CD4-positive, alpha-beta T cell (primary cell): ENCODE measurements around the gene SRMS. TPM values are rescaled to one million over a fixed set of nuclear protein-coding genes. Genes with fewer than 3 reads are reported as not detected.

Experiments
- ATAC-seq: fragments of 200-7000 bp; cut with Tn5 transposase; one replicate; pipeline ENCODE4 v1.10.0; 2022; ENCODE audit warnings: mild to moderate bottlenecking; ENCODE audit not compliant: poor library complexity
- CTCF ChIA-PET: fragments of 350-600 bp; sonication (Branson Sonifier 250); formaldehyde crosslinking; loops from one replicate; lab custom pipeline; 2021; ENCODE audit warnings: antibody characterized with exemption, inconsistent platforms; lab: Charles Lee
- POLR2A ChIA-PET: fragments of 350-600 bp; sonication (Branson Sonifier 250); formaldehyde crosslinking; loops from one replicate; lab custom pipeline; 2021; ENCODE audit warnings: antibody characterized with exemption, inconsistent platforms; lab: Charles Lee
- DNase-seq, 14 experiments: peaks; one replicate each; pipeline ENCODE4 v3.0.0-alpha.2; 2013 to 2020; ENCODE audit warnings: mixed read lengths in 2 of 14
- H3K27ac ChIP-seq, 2 donors: one replicate each; pipeline versions ENCODE4 v1.5.1 to v1.7.0; 2013; ENCODE audit warnings: low read length in 2 of 2, low read depth in 1 of 2, mild to moderate bottlenecking in 1 of 2
- H3K27me3 ChIP-seq, 2 experiments: 1 replicate in 1 of 2; 2 replicates in 1 of 2; pipeline versions ENCODE4 v1.6.1 to v1.7.0; 2013; ENCODE audit warnings: low read length in 2 of 2, control low read depth in 1 of 2, mild to moderate bottlenecking in 1 of 2, moderate library complexity in 1 of 2; ENCODE audit not compliant: insufficient read depth in 2 of 2, control insufficient read depth in 1 of 2
- H3K36me3 ChIP-seq: one replicate; pipeline ENCODE4 v1.6.1; 2013; ENCODE audit warnings: low read length, control low read depth; ENCODE audit not compliant: insufficient read depth
- H3K4me1 ChIP-seq: one replicate; pipeline ENCODE4 v1.6.1; 2013; ENCODE audit warnings: low read length, control low read depth; ENCODE audit not compliant: insufficient read depth
- H3K4me3 ChIP-seq: one replicate; pipeline ENCODE4 v1.5.1; 2013; ENCODE audit warnings: mild to moderate bottlenecking, low read length, moderate library complexity
- H3K9me3 ChIP-seq, 2 experiments: 1 replicate in 1 of 2; 2 replicates in 1 of 2; pipeline versions ENCODE4 v1.6.1 to v1.7.0; 2013; ENCODE audit warnings: low read length in 2 of 2, mild to moderate bottlenecking in 2 of 2, control low read depth in 1 of 2, moderate library complexity in 1 of 2; ENCODE audit not compliant: control insufficient read depth in 1 of 2, insufficient read depth in 1 of 2
- H3K27ac Mint-ChIP-seq: one replicate; pipeline ENCODE4 v1.8.0; 2020; ENCODE audit warnings: mixed read lengths
- H3K27me3 Mint-ChIP-seq: one replicate; pipeline ENCODE4 v1.8.0; 2021; ENCODE audit warnings: mixed read lengths
- H3K36me3 Mint-ChIP-seq: one replicate; pipeline ENCODE4 v1.8.0; 2021; ENCODE audit warnings: low read depth, mixed read lengths
- H3K4me1 Mint-ChIP-seq: one replicate; pipeline ENCODE4 v1.8.0; 2021; ENCODE audit warnings: low read depth, mixed read lengths
- H3K4me3 Mint-ChIP-seq: one replicate; pipeline ENCODE4 v1.8.0; 2020; ENCODE audit warnings: mild to moderate bottlenecking, mixed read lengths
- H3K9me3 Mint-ChIP-seq: one replicate; pipeline ENCODE4 v1.8.0; 2020; ENCODE audit warnings: mixed read lengths
- intact Hi-C, 2 experiments: fragments of 100-400 bp; cut with DNase I in 1 of 2; cut with micrococcal nuclease in 1 of 2; formaldehyde crosslinking; loops; one replicate each; pipeline versions ENCODE4 v1.15.1 to v1.9.0; 2023 to 2025; cut with DNase I, micrococcal nuclease
- total RNA-seq, 174 experiments: library from RNA in 2 of 174; stranded (reverse) in 2 of 174; gene quantifications; one replicate each; pipeline ENCODE4 v1.2.3 and lab custom pipeline; 2021 to 2026
- TF ChIP-seq, protein P1 (sequence below): fragments of 200-600 bp; IDR thresholded peaks from one replicate; pipeline ENCODE4 v1.8.0; 2022; ENCODE audit warnings: antibody characterized with exemption, mild to moderate bottlenecking

SRMS gene
- total RNA-seq, 2 experiments from 2014 or later, result not detected

DNA sequence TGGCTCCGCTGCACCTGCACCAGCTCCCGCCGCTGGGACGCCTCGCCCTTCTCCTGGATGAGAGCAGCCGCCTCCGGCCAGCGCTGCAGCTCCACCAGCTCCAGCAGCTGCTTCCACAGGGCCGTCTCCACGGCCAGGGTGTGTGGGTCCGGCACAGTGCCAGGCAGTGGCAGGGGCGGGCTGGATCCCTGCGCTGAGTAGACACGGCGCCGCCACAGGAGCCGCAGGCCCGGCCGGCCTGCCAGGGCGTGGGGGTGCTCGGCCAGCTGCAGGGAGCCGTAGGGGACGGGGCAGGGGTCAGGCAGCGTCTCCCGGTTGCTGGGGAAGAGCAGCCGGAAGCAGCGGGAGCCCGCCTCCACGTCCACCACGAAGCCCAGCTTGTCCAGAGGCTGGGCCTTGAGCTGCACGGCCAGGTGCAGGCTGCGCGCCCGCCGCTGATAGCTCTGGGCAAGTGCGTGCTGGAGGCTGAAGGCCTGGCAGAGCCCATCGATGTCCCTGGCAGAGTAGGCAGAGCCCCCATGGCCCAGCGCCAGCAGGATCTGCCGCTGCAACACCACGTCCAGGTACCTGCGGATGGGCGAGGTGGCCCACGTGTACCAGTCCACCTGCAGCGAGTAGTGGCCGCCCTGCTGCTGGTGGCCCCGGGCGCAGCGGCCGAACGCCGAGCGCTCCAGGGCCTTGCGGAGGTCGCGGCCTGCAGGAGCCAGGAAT lies 15.8 kb upstream of the SRMS start:
- POLR2A ChIA-PET, result interaction anchor here (1.1 kb wide), 1 partner anchor 42 kb away, joined by 3 read pairs; no protein-coding TSS in a partner anchor

DNA sequence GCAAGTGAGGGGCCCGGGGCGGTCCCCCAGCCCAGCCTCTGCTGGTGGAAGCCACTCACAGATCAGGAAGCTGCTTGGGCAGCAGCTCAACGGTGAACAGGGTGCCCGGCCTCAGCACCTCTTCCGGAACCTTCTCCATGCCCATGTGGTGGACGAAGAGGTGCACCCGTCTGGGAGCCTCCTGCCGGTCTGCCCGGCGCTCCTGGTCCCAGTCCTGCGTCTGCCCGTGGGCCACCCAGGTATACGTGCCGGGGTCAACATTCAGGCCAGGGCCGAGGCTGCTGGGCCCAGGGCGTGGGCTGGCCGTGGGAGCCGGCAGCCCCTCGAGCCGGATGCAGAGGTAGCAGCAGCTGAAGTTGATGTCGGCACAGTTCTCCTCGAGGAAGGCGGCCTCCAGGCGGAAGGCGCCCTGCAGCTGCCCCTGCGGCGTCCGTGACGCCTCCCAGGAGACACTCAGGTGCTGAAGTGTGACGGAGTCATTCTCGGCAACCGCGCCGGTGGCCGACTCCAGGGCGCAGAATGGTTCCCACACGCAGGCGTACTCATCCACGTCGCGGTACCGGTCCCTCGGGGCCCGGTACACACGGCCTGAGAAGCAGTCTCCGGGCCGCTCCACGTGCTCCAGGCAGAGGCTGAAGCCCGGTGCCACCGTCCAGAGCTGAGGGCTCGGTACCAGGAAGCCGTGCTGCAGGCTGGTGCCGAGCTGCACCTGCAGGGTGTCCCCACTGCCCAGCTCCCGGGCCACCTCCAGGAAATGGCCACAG lies 15.1 kb upstream of the SRMS start:
- H3K4me3 ChIP-seq, result no peak overlapping the region
- POLR2A ChIA-PET, result interaction anchor here (1.1 kb wide), 1 partner anchor 79 kb away, joined by 3 read pairs; no protein-coding TSS in a partner anchor
- peaks cover 48% of the 10 kb centered on the region for H3K36me3 ChIP-seq
- TF ChIP-seq, protein P1, sequence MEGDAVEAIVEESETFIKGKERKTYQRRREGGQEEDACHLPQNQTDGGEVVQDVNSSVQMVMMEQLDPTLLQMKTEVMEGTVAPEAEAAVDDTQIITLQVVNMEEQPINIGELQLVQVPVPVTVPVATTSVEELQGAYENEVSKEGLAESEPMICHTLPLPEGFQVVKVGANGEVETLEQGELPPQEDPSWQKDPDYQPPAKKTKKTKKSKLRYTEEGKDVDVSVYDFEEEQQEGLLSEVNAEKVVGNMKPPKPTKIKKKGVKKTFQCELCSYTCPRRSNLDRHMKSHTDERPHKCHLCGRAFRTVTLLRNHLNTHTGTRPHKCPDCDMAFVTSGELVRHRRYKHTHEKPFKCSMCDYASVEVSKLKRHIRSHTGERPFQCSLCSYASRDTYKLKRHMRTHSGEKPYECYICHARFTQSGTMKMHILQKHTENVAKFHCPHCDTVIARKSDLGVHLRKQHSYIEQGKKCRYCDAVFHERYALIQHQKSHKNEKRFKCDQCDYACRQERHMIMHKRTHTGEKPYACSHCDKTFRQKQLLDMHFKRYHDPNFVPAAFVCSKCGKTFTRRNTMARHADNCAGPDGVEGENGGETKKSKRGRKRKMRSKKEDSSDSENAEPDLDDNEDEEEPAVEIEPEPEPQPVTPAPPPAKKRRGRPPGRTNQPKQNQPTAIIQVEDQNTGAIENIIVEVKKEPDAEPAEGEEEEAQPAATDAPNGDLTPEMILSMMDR, result no peak
- Mint-ChIP-seq H3K27me3 (no peaks in the 10 kb centered on the region), H3K4me1 (peaks cover 4% of the 10 kb centered on the region), H3K9me3 (no peaks in the 10 kb centered on the region), H3K4me3 (no peak overlapping the region), H3K27ac (no peak overlapping the region), H3K36me3 (peaks cover 11% of the 10 kb centered on the region)
- no peak overlapping the region for H3K27ac ChIP-seq
- intact Hi-C loops, result no loop called here
- no peaks in the 10 kb centered on the region for H3K27me3 ChIP-seq
- peaks cover 10% of the 10 kb centered on the region for H3K4me1 ChIP-seq
- peaks cover 0 to 3% of the 10 kb centered on the region in 2 experiments for H3K9me3 ChIP-seq
- ATAC-seq (no peak), DNase-seq (no peak)
- CTCF ChIA-PET, result no interaction called here

More for the DNA sequence above, 15.8 kb upstream of the SRMS start:
- H3K27me3 ChIP-seq, result no peaks in the 10 kb centered on the region
- no peak overlapping the region for H3K4me3 ChIP-seq
- Mint-ChIP-seq H3K27ac (no peak overlapping the region), H3K4me3 (no peak overlapping the region), H3K36me3 (peaks cover 11% of the 10 kb centered on the region), H3K4me1 (peaks cover 10% of the 10 kb centered on the region), H3K9me3 (no peaks in the 10 kb centered on the region), H3K27me3 (no peaks in the 10 kb centered on the region)
- ATAC-seq (no peak), DNase-seq (no peak)
- TF ChIP-seq, protein P1, result no peak
- H3K9me3 ChIP-seq, result peaks cover 0 to 3% of the 10 kb centered on the region in 2 experiments
- H3K4me1 ChIP-seq, result peaks cover 17% of the 10 kb centered on the region
- intact Hi-C loops, result no loop called here
- H3K36me3 ChIP-seq, result peaks cover 48% of the 10 kb centered on the region
- no peak overlapping the region for H3K27ac ChIP-seq
- CTCF ChIA-PET, result no interaction called here

GRCh38 chr20:63561624-63562396 lies 14.3 kb upstream of the SRMS start:
- Histone ChIP-seq H3K4me1 (peaks cover 1% of the 10 kb centered on the region), H3K36me3 (peaks cover 48% of the 10 kb centered on the region), H3K27ac (no peak overlapping the region), H3K4me3 (no peak overlapping the region), H3K27me3 (no peaks in the 10 kb centered on the region), H3K9me3 (peaks cover 0 to 3% of the 10 kb centered on the region in 2 experiments)
- no peak for DNase-seq
- intact Hi-C loops, result no loop called here
- H3K27ac Mint-ChIP-seq, result no peak overlapping the region
- H3K27me3 Mint-ChIP-seq, result no peaks in the 10 kb centered on the region
- H3K36me3 Mint-ChIP-seq, result peaks cover 11% of the 10 kb centered on the region
- no peak for ATAC-seq
- no peak overlapping the region for H3K4me3 Mint-ChIP-seq
- TF ChIP-seq, protein P1, result no peak
- CTCF ChIA-PET, result interaction anchor here (1.0 kb wide), 1 partner anchor 10 kb away, joined by 3 read pairs; no protein-coding TSS in a partner anchor
- POLR2A ChIA-PET, result interaction anchor here (1.1 kb wide), 1 partner anchor 80 kb away, joined by 3 read pairs; no protein-coding TSS in a partner anchor
- no peaks in the 10 kb centered on the region for H3K9me3 Mint-ChIP-seq
- no peaks in the 10 kb centered on the region for H3K4me1 Mint-ChIP-seq
